8988T (cell line): ENCODE data around the gene C1QTNF4.

Experiments used
- DNase-seq: peaks from one replicate; pipeline ENCODE4 v3.0.0; 2011

C1QTNF4 gene

DNA sequence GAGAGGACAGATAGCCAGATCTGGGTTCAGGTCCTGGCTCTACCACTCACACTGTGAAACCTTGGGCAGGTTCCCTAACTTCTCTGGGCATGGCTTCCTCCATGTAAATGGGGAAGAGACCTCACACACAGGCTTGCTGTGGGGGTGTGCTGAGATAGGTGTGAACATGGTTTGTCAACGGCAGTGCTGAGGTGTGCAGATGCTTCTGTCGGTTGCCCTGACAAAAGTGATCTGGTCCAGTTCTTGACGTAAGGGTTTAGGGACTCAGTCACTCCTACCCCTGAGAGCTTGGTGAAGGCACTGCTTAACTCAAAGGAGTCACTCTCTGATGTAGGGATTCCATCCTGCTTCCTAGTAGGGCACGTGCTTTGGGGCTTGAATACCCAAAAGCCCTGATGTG lies 2.0 kb downstream of the C1QTNF4 start:
- no peak for DNase-seq

DNA sequence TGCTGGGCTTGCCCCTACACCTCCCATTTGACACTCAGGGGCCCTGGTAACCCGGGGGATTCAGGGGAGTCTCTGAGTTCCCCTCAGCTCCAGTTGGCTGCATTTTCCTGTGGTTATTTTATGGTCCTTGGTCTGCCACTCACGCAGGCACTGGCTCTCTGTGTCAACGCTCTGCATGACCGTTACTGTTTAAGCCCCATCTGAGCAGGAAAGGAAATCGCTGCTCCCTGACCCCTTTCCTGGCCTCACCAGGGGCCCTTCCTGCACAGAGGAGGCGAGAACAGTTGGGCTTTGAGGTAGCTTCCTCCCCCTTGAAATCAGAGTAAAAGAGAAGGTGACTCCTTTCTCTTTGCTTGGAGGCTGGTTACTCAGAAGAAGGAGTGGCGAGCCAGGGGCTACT lies 2.4 kb downstream of the C1QTNF4 start:
- DNase-seq, result no peak

DNA sequence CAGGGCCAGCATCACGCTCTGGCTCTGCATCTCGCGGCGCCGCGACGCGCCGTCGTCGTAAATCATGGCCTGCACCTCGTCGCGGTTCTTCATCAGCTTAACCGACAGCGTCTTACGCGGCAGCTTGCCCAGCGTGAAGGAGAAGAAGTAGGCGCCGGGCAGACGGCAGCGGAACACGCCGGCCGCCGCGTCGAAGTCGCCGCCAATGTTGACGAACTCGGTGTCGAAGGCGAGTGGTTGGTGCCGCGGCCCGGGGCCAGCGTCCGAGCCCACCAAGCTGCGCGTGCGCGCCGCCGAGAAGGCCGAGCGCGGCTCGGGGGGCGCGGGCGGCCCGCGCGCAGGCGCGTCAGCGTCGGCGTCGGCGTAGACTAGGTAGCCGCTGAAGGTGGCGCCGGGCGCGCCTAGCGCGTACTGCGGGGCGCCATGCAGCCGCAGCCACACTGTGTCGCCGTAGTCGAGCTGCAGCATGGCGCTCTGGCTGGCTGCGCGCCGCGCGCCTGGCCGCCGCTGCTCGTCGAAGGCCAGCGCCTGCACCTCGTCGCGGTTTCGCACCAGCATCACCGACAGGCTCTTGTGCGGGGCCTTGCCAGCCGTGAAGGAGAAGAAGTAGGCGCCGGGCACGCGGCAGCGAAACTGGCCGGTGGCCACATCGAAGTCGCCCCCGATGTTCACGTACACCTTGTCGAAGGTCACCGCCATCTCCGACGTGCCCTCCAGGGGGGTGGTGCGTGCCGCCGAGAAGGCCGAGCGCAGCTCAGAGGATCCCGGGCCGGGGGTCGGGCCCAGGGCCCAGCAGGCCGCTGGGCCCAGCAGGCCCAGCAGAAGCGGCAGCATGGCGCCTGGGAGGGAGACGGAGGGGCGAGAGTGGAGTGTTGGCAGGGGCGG lies 4.0 kb downstream of the C1QTNF4 start:
- DNase-seq, result no peak

DNA sequence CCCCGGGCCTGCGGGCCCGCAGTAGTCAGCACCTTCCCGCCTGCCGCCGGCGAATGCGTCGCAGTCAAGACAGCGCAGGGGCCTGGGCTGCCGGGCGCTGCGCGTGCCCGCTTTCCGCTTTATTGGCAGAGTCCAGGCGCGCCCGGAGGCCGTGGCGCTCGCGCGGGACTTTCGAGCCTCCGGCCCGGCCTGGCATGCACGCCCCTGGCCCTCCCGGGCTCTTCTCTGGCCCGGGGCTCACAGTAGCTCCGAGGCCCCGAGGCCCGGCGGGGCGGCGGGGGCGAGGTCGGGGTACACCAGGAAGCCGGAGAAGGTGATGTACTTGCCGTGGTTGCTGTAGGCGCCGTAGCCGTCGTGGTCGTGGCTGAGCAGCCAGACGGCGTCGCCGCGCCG lies 4.6 kb downstream of the C1QTNF4 start:
- no peak for DNase-seq

DNA sequence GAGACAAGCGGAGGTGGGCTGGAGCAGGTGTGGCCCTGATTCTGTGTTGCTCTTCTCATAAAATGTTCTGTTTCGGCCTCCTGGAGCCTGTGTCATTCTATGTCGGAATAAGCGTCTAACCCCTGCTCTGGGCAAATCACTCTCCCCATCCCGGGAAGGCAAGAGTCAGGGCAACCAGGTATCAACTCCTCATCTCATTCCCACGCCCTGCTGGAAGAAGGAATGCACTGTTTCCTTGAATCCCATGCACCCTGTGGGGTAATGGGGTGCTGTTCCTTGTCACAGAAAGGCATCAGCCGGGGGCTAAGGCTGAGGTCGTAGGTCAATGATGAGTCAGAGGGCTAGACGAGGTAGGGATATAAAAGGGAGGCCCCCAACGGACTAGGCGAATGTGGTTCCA lies 5.1 kb downstream of the C1QTNF4 start:
- DNase-seq, result peak; percentile 55

DNA sequence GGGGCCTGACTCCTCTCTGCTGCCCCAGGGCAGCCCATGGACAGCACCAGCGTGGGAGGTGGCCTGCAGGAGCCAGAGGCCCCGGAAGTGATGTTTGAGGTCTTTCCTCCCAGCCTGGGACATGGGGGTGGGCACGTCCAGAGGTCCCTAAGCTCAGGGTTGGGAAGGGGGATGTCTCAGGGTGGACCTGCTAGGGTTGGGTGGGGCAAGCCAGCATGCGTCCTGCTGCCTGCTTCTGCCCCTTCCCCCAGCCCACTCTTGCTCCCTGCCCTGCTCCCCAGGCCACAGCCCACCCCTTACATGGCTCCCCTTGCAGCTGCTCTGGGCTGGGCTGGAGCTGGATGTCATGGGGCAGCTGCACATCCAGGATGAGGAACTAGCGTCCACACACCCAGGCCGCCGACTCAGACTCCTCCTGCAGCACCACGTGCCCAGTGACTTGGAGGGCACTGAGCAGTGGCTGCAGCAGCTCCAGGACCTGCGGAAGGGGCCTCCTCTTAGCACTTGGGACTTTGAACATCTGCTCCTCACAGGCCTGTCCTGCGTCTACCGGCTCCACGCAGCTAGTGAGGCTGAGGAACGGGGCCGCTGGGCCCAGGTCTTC lies 6.4 kb downstream of the C1QTNF4 start:
- peak; percentile 62 for DNase-seq

DNA sequence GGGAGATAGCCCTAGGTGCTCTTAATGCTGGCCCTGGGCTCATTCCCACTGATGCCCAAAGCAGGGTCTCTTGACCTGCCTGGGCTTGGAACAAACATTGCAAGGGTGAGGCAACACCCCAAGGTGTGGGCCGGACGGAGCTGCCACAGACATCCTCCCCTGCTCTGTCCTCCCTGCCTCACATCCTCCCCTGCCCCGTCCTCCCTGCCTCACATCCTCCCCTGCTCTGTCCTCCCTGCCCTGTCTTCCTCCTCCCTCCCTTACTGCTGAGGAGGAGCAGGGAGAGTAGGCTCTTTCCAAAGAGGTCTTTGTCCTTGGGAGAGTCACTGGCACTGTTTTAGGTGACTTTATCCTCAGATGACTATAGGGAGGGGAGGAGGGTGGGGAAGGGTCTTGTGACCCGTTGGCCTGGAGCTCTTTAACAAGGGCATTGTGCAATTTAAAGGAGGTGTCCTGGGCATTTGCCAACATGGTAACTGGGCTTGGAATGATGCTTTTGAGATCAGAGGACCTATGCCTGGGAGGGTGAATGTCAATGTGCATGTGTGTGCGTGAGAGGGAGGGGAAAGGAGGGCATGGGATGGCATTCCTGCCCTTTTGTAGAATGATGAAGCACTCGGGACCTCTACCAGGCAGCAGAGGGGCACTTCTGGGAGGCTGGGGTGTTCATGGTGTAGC lies 7.0 kb downstream of the C1QTNF4 start:
- no peak for DNase-seq

DNA sequence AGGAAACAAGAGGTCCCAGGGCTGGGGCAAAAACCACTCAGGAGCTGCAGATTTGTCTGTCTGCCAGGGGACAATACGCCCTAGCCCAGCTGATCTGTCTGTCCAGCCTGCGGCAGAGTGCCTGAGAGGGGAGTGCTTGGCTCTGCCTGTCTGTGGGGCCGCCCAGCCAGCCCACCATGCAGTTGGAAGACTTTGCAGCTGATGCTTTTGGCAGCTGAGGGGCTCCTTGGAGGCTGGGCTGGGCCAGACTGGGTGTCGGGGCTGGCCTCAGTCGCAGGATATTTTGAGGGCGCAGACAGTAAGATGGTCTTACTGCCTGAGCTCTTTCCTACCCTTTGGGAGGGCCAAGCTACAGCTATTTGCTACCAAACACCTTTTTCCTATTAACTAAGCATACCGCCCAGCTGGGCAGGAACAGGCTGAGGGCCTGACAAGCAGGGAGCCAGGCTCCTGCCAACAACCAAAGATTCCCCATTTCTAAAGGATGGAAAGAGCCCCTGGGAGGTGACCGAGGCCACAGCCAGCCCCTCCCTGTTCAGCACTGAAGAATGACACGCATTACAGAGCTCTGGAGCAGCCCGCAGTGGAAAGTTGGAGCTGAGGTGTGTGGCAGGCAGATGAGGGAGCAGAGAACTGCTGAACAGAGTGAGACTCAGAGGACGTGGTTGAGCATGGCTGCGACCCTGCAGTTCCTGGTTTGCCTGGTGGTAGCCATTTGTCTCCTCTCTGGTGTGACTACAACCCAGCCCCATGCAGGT lies 7.9 kb downstream of the C1QTNF4 start, which contains the start of gene FAM180B:
TSS of gene FAM180B (plus strand) at position 581 of the 758 bp plus-strand sequence. CDS start at position 672, 91 bp downstream.
- DNase-seq, result no peak

DNA sequence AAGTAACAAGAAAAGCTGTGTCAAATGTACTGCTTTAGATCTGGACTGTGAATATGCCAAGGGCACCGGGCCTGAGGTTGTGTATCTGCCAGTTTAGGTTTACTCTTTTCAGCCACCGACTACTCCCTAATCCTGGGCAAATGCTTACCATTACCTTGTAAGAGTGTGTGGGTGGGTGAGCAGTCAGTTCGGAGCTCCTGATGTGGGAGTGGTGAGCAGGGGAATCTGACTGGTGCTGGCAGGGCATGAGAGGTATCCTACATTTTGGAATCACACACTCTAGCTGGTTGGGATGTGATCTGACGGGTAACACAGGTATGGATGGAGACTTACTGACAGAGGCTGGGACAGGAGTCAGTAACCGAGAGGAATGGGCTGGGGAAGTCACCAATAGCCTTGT lies 10.4 kb downstream of the C1QTNF4 start:
- no peak for DNase-seq

DNA sequence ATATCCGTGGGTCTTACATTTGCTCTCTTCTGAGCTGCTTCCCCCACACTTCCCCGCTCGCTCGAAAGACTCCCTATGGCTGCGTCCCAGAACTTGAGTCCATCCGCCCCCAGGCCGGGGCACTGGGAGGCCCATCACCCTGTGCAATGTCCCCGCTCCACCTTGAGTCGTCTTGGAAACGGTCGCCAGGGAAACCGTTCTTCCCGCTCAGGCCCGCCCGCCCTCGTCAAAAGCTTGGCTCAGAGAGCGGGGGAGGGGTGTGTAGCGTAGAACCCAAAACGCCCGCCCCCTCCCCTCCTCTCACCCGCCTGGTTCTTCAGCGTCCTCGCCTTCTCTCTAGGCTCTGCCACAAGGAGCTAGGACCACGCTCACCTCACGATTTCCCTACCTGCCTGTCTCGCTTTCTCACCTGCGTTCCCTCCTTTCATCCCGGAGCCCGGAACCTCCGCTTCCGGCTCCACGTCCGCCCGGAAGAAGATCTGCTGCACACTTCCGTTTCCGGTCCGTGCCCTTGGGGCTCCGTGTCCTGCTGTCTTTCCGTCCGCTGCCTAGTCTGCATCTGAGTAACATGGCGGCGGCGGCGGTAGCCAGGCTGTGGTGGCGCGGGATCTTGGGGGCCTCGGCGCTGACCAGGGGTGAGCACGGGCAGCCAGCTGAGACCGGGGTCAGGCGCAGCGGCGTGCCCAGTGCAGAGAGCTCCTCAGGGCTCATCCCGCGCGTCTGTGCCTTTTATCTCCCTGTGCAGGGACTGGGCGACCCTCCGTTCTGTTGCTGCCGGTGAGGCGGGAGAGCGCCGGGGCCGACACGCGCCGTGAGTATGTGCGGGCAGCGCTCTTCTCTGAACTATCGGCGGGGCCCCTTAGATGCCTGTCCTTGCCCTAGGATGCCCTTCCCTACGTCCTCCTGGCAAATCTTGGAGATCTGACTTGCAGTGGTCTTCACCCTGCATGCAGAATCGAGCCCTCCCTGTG lies 15.4 kb downstream of the C1QTNF4 start, which contains the start of the genes KBTBD4 and NDUFS3:
TSS of gene KBTBD4 (minus strand) at position 447 of the 971 bp plus-strand sequence. CDS start at position 428, 19 bp downstream.
TSS of gene NDUFS3 (plus strand) at position 551 of the 971 bp plus-strand sequence. CDS start at position 569, 18 bp downstream.
- DNase-seq, result peak; percentile 85

DNA sequence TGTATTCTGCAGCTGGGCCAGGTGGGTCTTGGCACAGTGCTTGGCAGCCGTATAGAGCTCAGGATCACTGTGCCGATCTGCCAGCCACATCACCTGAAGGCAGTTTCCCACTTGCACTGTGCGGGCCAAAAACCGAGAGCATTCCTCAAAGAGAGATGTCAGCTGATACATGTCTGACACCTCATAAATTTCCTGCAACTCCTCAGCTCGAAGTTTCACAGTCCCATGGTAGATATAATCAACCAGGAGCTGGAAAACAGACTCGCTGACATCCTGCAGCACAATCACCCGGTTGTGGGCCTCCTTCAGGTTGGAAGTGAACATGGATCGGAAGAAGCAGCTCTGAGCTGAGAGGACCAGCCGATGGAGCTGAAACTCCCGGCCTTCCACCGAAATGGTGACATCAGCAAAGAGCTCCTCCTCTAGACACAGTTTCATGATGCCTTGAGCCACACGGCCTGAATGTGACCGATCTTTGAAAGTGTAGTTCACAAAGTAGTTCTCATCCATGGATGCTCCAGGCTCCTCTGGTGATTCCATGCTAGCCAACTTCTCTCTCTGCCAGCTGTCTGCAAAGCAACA lies 16.7 kb downstream of the C1QTNF4 start:
- DNase-seq, result no peak

DNA sequence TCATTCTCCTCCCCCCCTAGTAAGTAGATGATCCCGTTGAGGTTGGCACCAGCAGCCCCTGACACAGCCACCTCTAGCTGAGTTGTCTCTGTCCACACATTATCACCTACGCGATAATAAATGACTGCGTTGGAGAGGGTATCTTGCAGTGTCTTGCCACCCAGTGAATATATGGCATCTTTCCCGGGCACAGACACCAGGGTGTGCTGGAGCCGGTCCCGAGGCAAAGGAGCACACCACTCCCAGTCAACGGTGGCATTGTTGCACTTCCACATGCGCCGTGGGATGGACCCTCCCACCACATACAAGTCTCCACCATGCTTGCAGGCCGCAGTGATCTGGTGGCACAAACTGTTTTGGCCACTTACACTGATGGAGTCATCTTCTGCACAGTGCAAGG lies 20.9 kb downstream of the C1QTNF4 start:
- no peak for DNase-seq

DNA sequence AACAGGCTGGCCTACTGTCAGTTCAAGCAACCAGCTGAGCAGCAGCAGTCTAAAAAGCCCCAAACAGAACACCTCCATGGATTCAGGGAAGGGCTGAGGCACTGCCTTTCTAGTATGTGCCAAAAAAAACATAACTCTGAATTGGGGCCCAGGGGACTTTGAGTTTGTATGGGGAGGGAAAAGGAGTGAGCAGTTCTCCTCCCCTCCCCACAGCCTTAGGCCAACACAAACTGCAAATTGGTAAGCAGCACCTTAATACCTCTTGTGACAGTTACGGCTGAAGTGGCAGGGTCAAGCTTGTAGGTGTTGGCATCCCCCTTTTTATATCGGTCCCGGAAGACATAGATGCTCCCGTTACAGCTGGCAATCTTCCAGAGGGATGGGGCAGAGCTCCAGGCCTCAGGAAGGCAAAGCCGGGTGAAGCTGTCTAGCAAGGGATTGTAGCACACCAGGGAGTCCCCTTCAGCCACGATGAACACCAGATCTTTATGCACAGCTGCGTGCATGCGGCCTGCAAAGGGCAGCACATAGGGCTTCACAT lies 21.4 kb downstream of the C1QTNF4 start:
- DNase-seq, result no peak

DNA sequence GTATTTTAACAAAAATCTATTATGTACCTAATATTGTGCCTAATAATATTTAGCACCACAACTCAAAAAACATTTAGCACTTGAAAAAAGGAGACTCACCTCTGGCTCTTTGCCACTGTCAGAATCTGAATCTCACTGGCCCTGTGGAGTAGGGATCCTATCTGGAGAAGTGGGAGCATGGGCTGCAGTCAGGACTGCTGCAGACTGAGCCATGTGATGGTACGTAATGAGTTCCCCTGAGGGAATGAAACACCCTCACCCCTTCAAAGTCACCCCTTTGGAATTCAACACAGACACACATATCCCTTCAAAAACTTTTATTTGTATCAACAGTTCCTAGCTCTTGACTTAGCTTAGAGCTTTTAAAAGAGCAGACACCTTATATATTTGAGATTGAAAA lies 22.3 kb downstream of the C1QTNF4 start:
- DNase-seq, result no peak

DNA sequence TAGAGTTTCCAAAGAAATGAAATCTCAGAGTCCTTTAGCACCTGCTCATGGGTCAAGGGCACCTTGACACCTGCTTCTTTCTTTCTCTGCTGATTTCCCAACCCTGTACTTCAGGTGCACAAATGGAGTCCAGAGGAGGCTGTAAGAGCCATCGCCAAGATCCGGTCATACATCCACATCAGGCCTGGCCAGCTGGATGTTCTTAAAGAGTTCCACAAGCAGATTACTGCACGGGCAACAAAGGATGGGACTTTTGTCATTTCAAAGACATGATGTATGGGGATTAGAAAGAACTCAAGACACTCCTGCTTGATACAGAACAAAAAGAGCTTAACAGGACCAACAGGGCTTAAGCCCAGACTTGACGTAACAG lies 22.9 kb downstream of the C1QTNF4 start:
- no peak for DNase-seq

DNA sequence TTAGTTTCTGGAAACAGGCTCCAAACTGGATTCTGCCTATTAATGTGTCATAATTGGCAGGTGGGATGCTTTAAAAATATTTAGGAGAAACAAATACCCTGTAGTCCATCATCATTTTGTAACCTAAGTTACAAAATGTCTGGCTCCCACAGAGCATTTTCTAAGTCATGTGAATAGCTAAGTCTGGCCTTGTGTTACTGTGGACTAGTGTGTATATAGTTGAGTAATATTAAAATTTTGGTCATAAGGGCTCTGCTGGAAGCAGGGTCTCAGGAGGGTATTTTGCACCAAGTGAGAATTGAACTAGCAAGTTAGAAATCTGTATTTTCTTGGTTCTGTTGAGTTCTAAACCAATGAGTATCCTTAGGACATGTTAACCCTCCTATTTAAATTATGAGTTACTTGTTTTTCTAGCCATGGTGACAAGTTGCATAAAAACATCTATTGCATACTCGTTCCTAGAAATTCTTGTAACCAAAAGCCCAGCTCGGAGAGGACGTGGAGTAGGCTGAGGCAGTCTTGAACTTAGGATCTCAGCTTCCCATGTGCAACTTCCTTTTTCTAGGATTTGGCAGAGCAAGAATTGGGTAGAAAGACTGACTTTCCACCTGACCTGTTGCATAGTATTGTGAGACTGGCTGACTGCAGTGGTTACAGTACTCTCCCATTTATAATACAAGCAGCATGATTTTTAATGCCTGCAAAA lies 23.4 kb downstream of the C1QTNF4 start:
- no peak for DNase-seq

DNA sequence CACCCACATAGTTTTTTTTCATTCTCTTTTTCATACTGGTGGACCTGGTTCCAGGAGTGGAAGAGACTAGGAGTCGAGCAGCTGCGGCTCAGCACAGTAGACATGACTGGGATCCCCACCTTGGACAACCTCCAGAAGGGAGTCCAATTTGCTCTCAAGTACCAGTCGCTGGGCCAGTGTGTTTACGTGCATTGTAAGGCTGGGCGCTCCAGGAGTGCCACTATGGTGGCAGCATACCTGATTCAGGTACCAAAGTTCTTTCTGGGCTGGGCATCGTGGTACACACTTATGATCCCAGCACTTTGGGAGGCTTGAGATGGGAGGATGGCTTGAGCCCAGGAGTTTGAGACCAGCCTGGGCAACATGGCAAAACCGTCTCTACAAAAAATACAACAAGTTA lies 24.6 kb downstream of the C1QTNF4 start:
- no peak for DNase-seq

DNA sequence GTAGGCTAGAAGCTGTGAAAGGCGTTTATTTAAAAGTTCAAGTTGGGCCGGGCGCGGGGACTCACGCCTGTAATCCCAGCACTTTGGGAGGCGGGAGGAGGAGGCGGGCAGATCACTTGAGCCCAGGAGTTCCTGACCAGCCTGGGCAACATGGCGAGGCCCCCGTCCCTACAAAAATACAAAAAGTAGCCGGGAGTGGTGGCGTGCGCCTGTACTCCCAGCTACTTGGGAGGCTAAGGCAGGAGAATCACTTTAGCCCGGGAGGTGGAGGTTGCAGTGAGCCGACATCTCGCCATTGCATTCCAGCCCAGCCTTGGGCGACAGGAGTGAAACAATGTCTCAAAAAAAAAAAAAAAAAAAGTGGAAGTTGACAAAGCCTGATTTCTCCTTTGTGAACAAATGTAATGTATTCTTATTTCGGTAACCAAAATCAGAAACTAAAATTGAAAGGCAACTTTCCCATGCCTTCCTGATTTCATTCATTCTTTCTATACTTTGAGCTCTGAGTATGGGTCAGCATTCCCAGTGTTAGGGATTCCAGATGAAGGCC lies 28.0 kb downstream of the C1QTNF4 start:
- DNase-seq, result no peak

DNA sequence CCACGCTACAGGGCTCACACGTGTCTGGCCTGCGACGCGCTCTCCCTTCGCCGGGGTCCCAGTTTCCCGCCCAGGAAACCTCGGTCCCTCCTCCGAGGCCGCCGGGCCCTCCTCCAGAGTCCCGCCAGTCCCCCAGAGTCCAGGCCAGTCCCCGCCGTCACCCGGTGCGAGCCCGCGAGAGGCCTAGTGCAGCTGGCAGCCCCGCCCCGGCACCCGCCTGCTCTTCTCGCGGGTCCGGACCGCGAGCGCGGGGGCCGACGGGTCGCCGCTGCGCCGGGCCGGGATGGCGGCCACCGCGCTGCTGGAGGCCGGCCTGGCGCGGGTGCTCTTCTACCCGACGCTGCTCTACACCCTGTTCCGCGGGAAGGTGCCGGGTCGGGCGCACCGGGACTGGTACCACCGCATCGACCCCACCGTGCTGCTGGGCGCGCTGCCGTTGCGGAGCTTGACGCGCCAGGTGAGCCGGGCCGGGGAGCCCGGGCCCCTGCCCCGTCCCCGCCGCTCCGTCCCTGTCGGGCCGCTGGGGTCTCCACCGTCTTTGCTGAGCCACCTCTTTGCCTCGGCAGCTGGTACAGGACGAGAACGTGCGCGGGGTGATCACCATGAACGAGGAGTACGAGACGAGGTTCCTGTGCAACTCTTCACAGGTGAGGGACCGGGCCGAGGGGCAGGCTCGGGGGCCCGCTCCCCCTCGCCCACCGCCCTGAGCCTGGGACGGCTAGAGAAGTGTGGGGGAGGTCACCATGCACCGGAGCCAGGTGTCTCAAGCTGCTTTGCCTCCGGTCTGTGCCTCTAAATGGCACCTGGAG lies 28.7 kb downstream of the C1QTNF4 start, which contains the start of gene PTPMT1:
TSS of gene PTPMT1 (plus strand) at position 260 of the 809 bp plus-strand sequence. CDS start at position 284, 24 bp downstream.
- no peak for DNase-seq
